ENCODE measurements around the gene MS4A6E.
"Not testable (repeated sequence)": the region's sequence is repeated elsewhere in the genome, so short reads cannot be mapped to it uniquely, and the experiment has no call there.

The MS4A6E gene, protein sequence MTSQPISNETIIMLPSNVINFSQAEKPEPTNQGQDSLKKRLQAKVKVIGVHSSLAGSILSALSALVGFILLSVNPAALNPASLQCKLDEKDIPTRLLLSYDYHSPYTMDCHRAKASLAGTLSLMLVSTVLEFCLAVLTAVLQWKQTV

DNA sequence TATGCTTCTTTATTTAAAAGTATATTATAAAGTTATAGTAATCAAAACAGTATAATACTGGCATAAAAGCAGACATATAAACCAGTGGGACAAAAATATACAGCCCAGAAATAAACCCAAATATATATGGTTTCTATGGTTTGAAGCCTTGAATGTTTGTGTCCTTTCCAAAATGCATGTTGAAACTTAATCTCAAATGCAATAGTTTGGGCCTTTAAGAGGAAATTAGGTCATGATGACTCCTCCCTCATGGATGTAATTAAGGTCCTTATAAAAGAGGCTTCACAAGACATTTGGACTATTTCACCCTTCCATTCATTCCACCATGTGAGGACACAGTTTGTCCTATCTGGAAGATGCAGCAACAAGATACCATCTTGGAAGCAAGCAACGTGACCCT, at the start of gene MS4A6E:
Gene MS4A6E, plus strand, starts transcription at position 301 of the 400 bp plus-strand sequence. CDS start 7,641 bp downstream, outside the sequence.
- DNase-seq = no peak

DNA sequence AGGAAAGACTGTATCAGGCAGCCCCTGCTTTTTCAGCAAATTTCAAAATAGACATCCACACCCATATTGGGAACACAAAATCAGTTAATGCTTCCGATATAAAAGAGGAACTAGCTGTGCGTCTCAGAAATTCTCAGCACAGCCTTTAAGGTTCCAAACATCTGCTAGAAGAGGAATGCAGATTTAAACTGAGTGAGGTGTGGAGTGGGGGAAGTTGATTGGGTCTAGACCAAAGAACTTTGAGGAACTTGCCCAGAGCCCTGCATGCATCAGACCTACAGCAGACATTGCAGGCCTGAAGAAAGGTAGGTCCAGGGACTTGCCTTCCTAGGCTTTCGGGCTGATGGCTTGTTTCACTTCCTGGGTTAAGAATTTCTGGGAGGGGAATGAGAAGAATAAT, 46.6 kb upstream of the MS4A6E start, which contains the start of gene MS4A4A:
Gene MS4A4A, plus strand, starts transcription at position 255 of the 400 bp plus-strand sequence. Its CDS starts 10 bp downstream, at position 265.
- no peak for DNase-seq

- DNase-seq = no peak
These were observed 45.6 kb upstream of the MS4A6E start for GRCh38 chr11:60281485-60281884.

DNA sequence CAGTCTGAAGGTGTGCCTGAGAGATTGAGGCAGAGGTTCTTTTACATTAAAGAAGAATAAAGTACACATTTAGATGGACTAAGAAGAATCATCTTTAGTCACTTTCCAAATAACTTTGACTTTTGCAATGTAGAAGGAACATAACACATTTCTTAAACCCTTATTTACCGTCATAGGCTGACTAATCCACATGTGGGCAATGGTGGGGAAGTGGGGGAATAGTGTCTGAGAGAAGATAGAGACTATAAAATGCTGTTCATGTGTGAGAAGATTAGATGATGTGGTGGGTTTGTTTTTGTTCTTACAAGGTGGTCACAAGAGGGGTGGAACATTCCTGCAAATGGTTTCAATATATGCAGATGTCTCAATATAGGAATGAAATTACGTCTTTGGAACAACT, 44.8 kb upstream of the MS4A6E start:
- no peak for DNase-seq

GRCh38 chr11:60285411-60286126, 41.5 kb upstream of the MS4A6E start:
- not testable (repeated sequence) for DNase-seq

DNA sequence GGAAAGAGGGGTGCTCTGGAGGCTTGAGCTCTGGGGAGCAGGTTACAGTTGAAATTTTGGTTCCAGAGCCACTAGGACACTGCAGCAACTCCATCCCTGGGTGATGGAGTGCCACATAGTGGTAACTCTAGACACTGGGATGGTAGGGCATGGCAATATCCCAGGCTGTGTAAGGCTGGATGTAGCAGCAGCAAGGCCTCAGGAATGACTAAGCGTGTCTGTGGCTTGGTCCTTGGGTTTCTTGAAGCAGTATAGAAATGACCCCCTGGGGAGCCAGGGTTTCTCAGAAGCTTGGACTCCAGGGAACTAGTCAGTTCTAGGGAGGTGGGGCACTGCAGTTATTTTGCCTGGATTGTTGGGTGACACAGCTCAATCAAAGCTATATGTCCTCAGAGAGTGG, 38.5 kb upstream of the MS4A6E start:
- no peak for DNase-seq

- DNase-seq = no peak
These were observed 34.9 kb upstream of the MS4A6E start for GRCh38 chr11:60292145-60292544.

GRCh38 chr11:60301178-60301577, 25.9 kb upstream of the MS4A6E start:
- no peak for DNase-seq

DNA sequence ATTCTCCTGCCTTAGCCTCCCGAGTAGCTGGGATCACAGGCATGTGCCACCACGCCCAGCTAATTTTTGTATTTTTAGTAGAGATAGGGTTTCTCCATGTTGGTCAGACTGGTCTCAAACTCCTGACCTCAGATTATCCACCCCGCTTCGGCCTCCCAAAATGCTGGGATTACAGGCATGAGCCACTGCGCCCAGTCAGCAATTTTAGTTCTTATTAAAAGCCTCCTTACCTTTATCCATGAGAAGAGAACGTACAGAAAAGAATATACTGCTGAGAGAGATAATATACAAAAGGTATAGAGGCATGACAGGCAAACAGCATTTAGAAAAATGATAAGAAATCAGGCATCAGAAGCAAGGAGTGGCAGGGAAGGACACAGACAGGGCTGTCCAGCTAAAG, 25.2 kb upstream of the MS4A6E start:
- DNase-seq = not testable (repeated sequence)

DNA sequence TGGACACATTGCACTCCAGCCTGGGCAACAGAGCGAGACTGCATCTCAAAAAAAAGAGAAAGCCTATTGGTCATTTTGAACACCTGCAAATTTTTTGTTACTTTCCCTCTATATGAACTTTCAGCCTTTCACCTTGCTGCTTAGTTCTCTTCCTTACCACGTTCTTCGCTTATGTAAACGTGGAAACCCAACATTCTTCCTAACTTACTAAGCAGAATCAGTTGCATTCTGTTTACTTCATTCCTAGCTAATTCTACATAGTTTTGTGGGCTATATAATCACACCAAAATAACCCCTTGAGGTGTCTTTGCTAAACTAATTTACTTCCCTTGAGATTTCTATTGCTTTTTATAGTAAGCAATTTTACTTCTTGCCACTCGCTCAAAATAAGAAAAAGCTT, 23.4 kb upstream of the MS4A6E start:
- no peak for DNase-seq

GRCh38 chr11:60305906-60306619, 21.0 kb upstream of the MS4A6E start:
- no peak for DNase-seq

DNA sequence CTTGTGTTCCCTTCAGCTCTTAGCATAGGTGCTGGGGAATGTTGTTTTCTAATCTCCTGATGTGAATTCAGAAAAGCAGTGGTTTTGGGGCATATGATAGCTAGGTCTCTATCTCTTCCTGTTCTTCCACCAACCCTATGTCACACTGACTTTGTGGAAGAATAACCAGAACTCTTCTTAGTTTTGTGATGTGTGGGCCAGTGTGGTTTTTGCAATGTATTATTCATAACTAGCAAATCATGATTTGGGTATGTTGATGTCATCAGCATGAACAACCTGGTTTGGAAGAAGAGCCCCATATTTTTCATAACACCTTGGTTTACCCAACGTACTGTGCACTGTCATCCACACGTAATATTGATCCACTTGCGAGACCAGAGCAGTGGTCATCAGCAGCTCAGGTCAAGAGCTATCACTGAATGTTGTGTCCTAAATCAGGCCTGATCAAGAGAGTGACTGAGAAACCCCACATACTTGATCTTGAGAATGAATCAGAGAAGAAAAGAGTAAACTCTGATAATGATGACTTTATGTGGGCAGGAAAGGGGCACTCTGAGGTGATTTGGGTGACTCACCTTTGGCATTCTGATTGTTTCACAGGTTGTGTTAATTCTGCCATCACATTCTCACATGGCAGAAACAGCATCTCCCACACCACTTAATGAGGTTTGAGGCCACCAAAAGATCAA, 19.4 kb upstream of the MS4A6E start:
- no peak for DNase-seq

DNA sequence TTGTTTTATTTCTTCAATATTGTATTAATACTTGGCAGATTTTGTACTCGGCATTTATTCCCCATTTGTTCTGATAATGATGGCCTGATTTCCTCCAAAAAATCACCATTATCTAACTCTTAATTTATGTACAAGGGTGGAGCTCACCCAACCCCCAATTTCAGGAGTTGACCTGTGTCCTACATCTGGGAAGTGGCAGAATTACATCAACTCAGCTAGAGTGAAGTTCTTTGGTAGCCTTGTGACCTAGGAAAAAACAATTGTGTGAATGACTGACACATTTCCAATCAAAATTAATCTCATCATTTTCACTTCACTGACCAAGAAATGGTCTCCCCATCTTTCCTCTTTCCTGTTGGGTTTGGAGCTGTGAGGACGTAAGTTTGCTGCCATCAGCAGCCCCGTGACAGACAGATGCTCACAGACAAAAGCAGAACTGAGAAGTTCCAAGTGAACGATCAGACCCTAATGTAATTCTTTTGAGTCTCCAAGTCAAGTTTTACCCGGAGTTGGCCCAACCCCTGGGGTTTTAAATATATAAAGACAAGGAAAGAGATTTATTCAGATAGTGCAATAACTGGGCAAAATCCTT, 16.6 kb upstream of the MS4A6E start:
- no peak for DNase-seq

GRCh38 chr11:60314635-60315321, 12.3 kb upstream of the MS4A6E start:
- DNase-seq = no peak

GRCh38 chr11:60315871-60316270, 11.2 kb upstream of the MS4A6E start:
- no peak for DNase-seq

DNA sequence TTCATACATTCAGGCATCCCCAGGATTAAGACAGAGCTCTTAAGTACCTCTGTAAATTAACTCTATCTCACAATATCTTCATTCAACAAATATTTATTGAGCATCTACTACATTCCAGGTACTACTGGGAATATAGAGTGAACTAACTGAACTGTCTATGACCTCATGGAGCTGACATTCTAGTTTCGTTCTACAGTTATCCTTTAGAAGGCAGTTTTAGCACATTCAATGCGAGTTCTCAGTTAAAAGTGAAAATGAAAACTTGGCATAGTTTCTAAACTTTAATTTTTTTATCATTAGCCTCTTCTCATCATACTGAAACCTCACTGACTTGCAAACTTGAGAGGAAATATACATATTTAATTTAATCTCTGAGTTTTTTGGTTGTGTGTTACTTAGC, 10.7 kb upstream of the MS4A6E start:
- no peak for DNase-seq

GRCh38 chr11:60318726-60319125, 8.3 kb upstream of the MS4A6E start:
- DNase-seq = no peak

DNA sequence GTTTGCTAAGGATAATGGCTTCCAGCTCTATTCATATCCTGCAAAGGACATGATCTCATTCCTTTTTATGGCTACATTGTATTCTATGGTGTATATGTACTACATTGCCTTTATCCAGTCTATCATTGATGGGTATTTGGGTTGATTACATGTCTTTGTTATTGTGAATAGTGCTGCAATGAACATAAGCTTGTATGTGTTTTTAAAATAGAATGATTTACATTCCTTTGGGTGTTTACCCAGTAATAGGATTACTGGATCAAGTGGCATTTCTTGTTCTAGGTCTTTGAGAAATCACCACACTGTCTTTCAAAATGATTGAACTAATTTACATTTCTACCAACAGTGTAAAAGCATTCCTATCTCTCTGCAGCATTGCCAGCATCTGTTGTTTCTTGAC, 6.0 kb upstream of the MS4A6E start:
- DNase-seq = no peak

DNA sequence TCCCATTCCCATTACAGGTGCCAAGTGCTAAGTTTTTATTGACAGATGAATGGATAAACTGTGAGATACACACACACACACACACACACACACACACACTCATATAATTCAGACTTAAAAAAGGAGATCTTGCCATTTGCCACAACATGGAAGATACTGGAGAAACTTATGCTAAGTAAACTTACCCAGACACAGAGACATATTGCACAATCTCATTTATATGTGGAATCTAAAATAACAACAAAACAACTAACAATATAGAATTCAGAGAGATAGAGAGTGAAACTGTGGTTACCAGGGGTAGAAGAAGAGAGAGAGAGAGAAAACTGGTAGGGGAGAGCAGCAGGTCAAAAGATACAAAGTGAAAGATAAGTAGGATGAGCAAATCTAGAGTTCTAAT, 1.4 kb downstream of the MS4A6E start:
- no peak for DNase-seq

GRCh38 chr11:60332846-60333245, 5.8 kb downstream of the MS4A6E start:
- DNase-seq = no peak

GRCh38 chr11:60334005-60334620, 7.1 kb downstream of the MS4A6E start:
- DNase-seq = no peak

Measured in DMS 273 treated with DMSO at 0.1 percent for 48 hours (cell line).